ENCODE data around the gene GADD45GIP1.
"Not testable (repeated sequence)": the region's sequence is repeated elsewhere in the genome, so short reads cannot be mapped to it uniquely, and the experiment has no call there.

The GADD45GIP1 gene

DNA sequence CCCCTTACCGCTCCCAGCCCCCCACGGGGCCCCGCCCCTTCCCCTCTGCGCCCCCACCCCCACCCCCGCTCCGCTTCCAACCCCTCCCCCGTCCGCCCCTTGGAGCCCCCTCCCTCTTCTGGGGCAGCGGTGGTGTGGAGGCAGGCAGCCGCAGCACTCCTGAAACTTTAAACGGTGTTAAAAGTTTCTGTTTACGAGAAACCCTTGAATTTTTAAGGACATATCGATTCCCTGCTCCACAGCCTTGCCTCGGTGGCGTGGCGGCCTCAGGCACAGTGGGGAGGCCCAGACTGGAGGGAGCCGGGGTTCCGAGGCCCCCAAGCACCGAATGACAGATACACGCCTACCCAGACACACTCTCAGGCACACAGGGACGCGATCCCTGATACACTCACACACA, 33.4 kb upstream of the GADD45GIP1 start:
- no peak for DNase-seq (ENCODE audit: low read depth in 3 of 3, low spot score in 1 of 3)

DNA sequence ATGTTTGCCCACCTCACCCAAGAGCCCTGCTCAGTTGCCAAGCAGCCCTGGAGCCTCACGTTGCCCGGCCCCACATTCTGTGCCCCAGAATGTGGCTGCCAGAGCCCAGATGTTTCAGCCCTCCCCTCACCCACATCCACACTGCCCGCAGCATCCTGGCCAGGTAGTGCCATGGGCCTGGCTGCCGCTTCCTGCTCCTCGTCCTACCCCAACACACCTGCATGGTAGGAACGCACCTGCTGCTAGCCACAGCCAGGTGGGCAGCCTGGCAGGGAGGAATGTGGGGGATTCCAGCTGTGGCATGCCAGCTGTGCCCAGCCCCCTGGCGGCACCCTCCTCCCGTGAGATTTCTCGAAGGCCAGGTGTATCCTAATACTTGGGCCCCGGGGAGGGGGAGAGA, 30.8 kb upstream of the GADD45GIP1 start:
- DNase-seq (ENCODE audit: low read depth in 3 of 3, low spot score in 1 of 3), result no peak

DNA sequence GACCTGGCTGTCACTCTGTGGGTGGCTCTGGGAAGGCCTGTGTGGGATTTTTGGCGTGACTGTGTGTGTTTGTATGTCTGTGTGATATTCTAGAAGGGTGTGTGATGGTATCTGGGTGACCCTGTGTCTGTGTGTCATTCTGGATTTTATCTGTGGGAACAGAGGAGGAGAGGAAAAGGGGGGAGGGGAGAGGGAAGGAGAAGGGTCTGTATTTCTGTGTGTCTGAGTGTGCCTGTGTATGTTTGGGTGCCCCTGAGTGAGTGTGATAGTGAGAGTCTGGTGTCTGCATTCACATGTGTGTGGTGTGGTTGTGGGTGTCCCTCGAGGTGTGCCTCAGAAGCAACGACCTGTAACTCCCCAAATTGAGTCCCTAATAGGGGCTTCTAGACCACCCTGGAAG, 30.2 kb upstream of the GADD45GIP1 start:
- no peak for DNase-seq (ENCODE audit: low read depth in 3 of 3, low spot score in 1 of 3)

DNA sequence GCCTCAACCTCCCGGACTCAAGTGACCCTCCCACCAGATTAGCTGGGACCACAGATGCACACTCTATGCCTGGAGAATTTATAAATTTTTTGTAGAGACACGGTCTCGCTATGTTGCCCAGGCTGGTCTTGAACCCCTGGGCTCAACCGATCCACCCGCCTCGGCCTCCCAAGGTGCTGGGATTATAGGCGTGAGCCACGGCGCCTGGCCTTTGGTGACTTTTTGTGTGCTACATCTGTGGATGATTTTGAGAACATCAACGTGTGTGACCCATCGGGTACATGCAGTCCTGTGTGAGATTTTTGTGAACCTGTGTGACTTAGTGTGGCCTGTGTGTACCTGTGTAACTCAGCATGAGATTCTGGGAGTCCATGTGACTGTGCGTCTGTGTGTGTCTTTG, 29.7 kb upstream of the GADD45GIP1 start:
- no peak for DNase-seq (ENCODE audit: low read depth in 3 of 3, low spot score in 1 of 3)

DNA sequence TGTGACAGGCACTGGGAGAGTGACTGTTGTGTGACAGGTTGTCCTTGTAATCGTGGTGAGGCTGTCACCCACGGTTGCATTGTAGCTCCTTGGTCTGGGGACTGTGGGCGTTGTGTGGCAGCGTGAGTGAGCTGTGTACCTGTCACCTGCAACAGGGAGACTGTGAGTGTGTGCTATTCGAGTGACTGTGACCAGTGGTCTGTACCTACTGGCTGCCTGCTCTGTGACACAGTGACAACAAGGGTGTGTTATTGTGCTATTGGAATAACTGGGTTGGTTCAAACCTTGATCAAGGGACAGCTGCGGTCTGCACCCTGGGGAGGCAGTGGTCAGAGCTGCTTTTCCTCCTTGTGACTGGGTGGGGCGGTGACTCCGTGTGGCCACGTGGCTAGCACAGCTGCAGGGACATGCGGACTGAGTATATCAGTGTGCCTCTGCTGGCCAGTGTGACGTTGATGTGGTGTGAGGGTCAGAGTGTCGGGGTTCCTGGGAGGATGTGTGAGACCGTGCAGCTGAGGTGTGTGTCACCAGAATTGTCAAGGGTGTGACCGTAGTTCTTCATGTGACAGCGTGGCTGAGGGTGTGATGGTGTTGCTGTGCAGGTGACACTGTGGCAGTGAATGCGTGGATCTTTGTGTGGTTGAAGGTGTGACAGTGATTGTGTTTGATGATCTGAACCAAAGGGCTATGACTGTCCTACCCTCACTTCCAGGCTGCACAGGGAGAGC, 28.2 kb upstream of the GADD45GIP1 start:
- DNase-seq (ENCODE audit: low read depth in 3 of 3, low spot score in 1 of 3), result no peak

DNA sequence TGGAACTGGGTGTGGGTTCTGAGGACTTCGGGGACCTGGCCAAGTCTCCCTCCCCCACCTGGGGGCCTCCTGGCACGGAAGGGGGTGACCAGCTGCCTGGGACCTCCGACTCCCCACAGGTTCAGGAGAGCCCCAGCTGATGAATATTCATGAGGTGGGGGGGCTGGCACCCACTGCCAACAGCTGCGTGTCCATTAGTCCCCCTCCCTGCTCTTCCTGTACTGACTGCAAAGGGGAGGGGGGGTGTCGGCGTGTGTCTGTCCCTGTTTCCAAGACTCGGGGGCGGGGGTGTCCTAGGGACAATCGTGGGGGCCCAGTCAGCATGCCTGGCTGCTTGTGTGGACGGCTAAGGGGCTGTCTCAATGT, 27.6 kb upstream of the GADD45GIP1 start:
- no peak for DNase-seq (ENCODE audit: low read depth in 3 of 3, low spot score in 1 of 3)

DNA sequence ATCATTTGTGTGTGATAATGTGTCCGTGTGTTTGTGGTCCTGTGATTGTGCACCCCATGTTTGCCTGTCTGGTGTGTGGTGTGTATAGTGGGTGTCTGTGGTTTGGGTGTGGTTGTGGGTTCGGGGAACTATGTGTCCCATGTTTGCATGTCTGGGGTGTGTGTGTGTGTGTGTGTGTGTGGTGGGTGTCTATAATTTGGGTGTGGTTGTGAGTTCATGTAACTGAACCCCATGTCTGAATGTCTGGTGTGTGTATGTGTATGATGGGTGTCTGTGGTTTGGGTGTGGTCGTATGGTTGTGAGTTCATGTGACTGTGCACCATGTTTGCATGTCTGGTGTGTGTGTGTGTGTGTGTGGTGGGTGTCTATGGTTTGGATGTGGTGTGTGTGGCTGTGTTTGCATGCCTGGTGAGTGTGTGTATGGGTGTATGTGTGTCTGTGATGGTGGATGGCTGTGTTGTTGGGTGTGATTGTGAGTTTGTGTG, 27.2 kb upstream of the GADD45GIP1 start:
- DNase-seq (ENCODE audit: low read depth in 3 of 3, low spot score in 1 of 3), result no peak

DNA sequence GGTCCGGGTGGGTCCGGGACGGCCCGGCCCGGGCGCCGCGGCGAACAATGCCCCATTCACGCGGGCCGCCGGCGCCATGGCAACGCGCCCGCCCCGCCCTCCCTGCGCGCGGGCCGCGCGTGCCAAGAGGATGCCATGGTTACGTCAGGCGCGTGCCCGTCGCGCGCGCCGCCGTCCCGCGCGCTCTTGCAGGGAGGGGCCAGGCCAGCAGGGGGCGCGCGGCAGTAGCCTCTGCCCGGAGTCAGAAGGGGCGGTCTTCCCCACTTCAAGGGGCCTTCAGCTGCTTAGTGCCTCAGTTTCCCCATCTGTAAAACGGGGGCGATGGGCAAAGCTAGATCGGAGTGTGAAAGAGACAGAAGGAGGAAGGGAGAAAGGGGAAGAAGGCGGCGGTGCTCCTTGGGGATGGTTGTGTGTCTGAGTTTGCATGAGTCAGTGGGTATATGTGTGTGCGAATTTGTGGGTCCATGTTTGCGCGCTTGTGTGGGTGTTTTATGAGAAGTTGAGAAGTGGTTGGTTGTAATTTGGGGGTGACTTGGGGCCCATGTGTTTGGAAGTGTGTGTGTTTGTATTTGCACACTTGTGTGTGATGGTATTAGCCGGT, 26.6 kb upstream of the GADD45GIP1 start:
- DNase-seq (ENCODE audit: low read depth in 3 of 3, low spot score in 1 of 3), result peak; percentile 52 to 84 (median 77)

DNA sequence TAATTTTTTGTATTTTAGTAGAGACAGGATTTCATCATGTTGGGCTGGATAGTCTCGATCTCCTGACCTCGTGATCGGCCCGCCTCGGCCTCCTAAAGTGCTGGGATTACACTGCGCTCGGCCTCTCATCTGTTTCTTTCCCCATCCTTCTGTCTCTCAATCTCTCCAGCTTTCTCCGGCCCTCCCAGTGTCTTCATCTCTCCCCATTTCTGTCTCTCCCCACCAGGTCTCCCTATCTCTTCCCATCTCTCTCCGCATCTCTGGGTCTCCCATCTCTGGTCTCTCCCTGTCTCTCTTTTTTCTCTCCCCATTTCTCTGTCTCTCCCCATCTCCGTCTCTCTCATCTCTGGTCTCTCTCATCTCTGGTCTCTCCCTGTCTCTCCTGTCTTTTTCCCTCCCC, 26.1 kb upstream of the GADD45GIP1 start:
- no peak for DNase-seq (ENCODE audit: low read depth in 3 of 3, low spot score in 1 of 3)

DNA sequence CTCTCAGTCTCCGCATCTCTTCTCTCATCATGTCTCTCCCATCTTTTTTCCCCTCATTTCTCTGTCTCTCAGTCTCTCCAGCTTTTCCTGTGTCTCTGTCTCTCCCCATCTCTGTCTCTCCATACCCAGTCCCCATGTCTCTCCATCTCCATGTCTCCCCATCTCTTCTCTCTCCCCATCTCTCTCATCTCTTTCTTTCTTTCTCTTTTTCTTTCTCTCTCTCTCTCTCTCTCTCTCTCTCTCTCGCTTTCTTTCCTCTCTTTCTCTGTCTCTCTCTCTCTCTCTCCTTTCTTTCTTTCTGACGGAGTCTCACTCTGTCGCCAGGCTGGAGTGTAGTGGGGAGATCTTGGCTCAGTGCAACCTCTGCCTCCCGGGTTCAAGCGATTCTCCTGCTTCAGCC, 25.6 kb upstream of the GADD45GIP1 start:
- no peak for DNase-seq (ENCODE audit: low read depth in 3 of 3, low spot score in 1 of 3)

DNA sequence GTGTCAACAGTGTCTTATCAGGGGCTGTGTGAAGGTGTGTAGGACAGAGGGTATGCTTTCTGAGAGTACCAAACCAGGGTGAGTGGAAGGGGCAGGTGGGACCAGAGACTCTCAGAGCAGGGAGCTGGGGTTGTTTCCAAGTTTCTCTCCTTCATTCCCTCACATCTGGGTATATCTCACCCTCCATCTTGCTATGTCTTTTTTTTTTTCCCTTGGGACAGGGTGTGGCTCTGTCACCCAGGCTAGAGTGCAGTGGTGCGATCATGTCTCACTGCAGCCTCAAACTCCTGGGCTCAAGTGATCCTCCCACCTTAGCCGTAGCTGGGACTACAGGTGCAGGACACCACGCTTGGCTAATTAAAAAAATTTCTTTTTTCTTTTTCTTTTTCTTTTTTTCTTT, 23.0 kb upstream of the GADD45GIP1 start:
- no peak for DNase-seq (ENCODE audit: low read depth in 3 of 3, low spot score in 1 of 3)

DNA sequence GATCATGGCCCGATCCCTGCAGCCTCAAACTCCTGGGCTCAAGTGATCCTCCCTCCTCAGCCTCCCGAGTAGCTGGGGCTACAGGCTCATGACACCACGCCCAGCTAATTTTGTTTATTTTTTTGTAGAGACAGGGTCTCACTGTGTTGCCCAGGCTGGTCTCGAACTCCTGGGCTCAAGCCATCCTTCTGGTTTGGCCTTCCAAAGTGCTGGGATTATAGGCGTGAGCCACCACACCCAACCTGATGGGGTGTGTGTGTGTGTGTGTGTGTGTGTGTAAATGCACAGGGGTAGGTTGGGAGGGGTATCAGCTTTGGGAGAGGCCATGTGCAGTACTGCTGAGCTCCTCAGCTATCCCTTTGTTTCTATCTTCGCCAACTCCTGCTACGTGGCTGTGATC, 19.1 kb upstream of the GADD45GIP1 start:
- DNase-seq (ENCODE audit: low read depth in 3 of 3, low spot score in 1 of 3), result not testable (repeated sequence)

DNA sequence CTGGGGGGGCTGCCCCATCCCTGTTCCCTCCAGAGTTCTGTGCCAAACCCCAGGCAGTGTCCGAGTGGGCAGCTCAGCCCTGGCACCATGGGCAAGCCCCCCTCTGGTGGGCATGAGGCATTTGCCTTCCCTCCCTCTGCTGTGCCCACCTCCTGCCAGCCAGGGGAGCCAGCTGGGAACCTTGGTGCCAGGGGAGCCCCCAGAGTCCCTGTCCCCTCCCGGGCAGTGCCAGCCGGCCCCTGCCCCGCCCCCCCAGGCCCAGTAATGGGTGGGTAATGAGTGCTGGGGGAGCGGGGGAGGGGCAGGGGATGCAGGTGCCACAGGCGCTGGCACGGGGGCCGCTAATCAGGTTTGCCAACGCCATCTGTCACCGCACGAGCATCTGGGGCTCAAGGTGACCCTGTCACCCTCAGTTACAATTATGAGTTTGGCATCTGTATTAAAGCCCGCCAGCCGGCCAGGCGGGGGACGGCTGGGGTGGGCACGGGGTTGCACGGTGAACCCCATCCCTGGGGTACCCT, 18.3 kb upstream of the GADD45GIP1 start:
- DNase-seq (ENCODE audit: low read depth in 3 of 3, low spot score in 1 of 3), result no peak

DNA sequence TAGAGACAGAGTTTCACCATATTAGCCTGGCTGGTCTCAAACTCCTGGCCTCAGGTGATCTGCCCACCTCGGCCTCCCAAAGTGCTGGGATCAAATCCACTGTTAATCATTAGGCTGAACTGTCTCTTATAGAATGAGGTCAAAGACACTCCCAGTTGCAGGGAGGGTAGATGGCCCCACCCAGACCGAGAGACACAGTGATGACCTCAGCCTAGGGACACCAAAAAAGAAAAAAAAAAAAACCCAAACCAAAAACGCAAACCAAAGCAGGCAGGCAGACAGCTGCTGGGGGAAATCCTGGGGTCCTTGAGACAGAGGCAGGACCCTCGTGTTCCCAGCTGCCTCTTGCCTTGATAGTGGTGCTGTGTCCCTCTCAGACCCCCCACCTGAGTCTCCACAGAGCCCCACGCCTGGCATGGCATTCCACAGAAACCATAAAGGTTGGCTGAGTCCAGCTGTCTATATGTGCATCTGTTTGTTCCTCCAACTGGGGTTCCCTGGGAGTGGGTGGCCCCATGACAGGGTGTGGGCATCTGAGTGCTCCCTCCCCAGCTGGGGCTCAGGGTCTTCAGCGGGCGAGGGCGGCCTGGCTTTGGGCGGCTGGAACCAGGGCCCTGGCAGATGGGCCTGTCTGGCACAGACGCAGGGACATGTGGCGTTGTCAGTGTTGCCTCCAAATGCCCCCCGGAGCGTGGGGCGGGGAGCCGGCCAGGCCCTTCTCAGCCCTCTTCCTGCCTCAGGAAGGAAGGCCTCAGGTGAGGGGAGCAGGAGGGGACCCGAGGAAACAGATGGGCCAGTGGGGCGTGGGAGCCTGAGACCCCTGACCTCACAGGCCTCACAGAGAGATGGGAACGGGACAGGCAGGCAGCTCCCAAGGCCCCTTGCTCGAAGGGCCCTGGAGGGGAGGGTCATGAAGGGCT, 17.5 kb upstream of the GADD45GIP1 start:
- no peak for DNase-seq (ENCODE audit: low read depth in 3 of 3, low spot score in 1 of 3)

DNA sequence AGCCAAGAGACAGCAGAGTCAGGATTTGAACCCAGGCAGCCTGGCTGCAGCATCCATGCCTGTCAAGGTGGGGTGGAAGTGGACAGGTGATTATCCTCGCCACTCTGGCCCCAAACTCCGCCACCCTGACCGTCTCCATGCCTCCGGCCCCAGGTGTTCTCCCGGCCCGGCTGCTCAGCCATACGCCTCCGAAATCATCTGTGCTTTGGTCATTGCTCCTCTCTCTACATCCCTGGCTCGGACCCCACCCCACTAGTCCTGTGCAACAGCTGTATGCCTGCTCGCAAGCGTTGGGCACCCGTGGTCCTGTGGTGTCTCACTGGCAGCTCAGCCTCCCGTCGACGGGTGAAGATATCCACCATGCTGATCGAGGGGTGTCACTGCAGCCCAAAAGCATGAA, 16.2 kb upstream of the GADD45GIP1 start:
- no peak for DNase-seq (ENCODE audit: low read depth in 3 of 3, low spot score in 1 of 3)

DNA sequence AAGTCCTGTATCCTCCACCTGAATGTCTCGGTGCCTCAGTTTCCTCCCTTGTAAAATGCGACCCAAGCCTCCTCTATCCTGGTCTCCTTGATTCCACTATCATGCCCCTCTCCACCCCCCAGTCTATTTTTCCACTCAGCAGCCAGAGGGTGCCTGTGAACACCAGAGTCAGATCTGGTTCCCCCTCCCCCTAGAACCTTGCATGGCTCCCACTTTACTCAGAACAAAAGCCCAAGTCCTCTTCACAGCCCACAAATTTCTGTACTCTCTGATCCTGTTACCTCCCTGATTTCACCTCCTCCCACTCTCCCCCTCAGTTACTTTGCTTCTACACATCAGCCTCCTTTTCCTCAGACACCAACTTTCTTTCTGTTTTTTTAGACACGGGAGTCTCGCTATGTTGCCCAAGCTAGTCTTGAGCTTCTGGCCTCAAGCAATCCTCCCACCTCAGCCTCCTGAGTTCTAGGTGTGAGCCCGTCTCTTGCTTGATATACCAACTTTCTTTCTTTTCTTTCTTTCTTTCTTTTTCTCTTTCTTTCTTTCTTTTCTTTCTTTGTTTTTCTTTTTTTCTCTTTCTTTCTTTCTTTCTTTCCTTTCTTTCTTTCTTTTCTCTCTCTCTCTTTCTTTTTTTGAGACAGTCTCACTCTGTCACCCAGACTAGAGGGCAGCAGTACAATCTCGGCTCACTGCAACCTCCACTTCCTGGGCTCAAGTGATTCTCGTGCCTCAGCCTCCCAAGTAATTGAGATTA, 13.2 kb upstream of the GADD45GIP1 start:
- DNase-seq (ENCODE audit: low read depth in 3 of 3, low spot score in 1 of 3), result no peak

DNA sequence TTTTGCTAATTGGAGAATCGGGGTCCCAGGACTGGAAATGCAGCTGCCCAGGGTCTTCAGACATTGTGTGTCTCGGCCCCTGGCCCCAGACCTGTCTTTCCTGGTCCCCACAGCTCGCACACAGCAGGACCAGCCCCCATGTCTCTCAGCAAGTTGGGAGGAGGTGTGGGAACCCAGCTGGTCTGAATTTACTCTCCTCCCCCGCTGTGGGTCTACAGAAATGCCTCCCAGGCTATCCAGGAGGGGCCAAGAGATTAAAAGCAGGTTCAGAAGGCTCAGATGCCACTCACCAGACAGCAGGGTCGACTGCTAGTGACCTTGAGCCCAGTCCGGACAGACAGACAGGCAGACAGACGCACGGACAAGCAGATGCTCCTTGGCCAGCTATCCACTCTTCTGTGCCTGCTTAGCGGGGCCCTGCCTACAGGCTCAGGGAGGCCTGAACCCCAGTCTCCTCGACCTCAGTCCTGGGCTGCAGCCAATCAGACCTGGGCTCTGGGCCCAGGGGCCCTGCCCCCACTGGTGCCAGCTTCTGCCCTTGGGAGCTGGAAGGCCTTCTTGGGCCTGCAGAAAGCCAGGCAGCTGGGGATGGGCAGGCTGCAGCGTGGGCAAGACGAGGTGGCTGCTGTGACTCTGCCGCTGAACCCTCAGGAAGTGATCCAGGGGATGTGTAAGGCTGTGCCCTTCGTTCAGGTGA, 12.4 kb upstream of the GADD45GIP1 start, which contains the start of gene DAND5:
TSS of gene DAND5 (plus strand) at position 285 of the 697 bp plus-strand sequence. CDS start at position 370, 85 bp downstream.
- DNase-seq (ENCODE audit: low read depth in 3 of 3, low spot score in 1 of 3), result no peak

DNA sequence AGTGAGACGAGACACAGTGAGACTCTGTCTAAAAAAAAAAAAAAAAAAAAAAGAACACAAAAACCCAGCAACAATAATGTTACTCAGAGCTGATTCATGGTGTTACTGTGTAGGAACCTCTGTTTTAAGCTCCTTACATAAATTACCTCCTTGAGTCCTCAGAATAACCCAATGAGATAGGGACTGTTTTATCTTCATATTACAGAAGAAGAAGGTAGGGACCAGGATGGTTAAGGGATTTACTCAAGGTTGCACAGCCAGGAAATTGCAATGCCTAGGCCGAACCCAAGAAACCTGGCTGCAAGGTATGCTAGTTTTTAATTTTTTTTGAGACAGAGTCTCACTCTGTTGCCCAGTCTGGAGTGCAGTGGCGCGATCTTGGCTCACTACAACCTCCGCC, 10.9 kb upstream of the GADD45GIP1 start:
- DNase-seq (ENCODE audit: low read depth in 3 of 3, low spot score in 1 of 3), result no peak

DNA sequence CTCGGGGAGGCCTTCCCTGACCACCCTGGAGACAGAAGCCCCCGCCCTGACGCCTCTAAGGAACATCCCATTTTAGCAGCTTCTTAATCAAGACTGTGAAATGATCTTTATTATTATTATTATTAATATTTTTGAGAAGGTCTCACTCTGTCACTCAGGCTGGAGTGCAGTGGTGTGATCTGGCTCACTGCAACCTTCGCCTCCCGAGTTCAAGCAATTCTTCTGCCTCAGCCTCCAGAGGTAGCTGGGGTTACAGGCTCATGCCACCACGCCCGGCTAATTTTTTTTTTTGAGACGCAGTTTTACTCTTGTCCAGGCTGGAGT, 8.8 kb upstream of the GADD45GIP1 start:
- no peak for DNase-seq (ENCODE audit: low read depth in 3 of 3, low spot score in 1 of 3)

DNA sequence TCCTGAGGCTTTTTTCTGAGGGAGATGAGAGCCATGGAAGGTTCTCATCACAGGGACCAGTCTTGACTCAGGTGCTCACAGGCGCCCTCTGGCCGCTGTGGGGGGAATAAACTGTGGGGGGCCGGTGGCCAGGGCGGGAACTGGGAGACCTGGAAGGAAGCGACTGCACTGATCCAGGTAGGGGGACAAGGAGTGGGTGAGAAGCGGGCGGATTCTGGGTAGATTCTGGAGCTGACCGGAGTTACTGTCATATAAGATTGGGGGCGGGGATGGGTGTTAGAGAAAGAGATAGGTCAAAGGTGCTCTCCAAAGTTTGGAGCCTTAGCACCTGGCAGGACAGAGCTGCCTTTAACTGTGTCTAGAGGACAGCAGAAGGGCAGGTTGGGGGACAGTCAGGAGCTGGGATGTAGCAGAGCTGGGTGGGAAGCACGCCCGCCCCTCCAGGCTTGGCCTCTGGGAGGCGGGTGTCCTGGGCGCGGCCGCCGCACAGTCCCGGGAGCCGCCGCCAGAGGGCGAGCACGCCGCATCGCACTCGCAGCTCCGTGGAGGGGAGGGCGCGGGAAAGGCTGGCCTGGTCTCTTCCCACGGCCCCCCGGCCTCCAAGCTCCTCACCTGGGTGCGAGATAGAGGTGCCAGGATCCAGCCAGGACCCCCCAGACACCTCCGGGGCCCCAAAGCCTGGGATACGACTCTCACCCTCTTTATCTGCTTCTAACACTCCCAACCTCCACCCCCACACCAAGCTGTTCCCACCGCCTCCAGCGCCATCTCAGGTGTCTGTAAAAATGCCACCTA, 8.2 kb upstream of the GADD45GIP1 start:
- peak; percentile 52 to 76 (median 57) for DNase-seq (ENCODE audit: low read depth in 3 of 3, low spot score in 1 of 3)
